Measurements from ENCODE around the gene MXI1.
A peak's percentile ranks its signal among the peaks of the same experiment; 100 is the strongest.

MXI1 gene

GRCh38 chr10:110286841-110287240 is 79.4 kb downstream of the MXI1 start:
- H3K9me2 ChIP-seq (replicated peaks; ENCODE audit: low read depth, low read length), result no peaks in the 10 kb centered on the region
- TF ChIP-seq EZH2phosphoT487 (IDR thresholded peaks at IDR 0.05; ENCODE audit: borderline replicate concordance) (no peak), CTCF (conservative IDR thresholded peaks at IDR 0.05; ENCODE audit: low read length) (no peak)
- H2AFZ ChIP-seq (ENCODE audit: low read length), result no peak overlapping the region
- H3K27me3 ChIP-seq (ENCODE audit: insufficient read depth, low read length, poor library complexity, severe bottlenecking), result no peaks in the 10 kb centered on the region
- no peaks in the 10 kb centered on the region for H3F3A ChIP-seq (ENCODE audit: low read depth)
- H3K4me3 ChIP-seq (ENCODE audit: low read length, poor library complexity, severe bottlenecking), result no peak overlapping the region
- H3K79me2 ChIP-seq (ENCODE audit: insufficient read depth, low read length), result no peaks in the 10 kb centered on the region
- H3K4me1 ChIP-seq (ENCODE audit: insufficient read depth, low read length, poor library complexity, severe bottlenecking), result no peaks in the 10 kb centered on the region
- peaks cover 64% of the 10 kb centered on the region; the same call in 1 of the 2 replicates for H3K36me3 ChIP-seq (ENCODE audit: insufficient read depth, low read length)
- H4K20me1 ChIP-seq (ENCODE audit: insufficient read depth, low read length, poor library complexity, severe bottlenecking), result no peaks in the 10 kb centered on the region
- no peaks in the 10 kb centered on the region for H3K9me3 ChIP-seq (ENCODE audit: insufficient read depth, low read depth, low read length)
- no peak overlapping the region for H3K9ac ChIP-seq (ENCODE audit: low read depth, low read length, poor library complexity, severe bottlenecking)
- no peak overlapping the region for H3K4me2 ChIP-seq (ENCODE audit: low read depth, low read length, poor library complexity, severe bottlenecking)

- H3K4me1 ChIP-seq (ENCODE audit: insufficient read depth, low read length, poor library complexity, severe bottlenecking), result peaks cover 31% of the 10 kb centered on the region
- peaks cover 52% of the 10 kb centered on the region for H3K79me2 ChIP-seq (ENCODE audit: insufficient read depth, low read length)
- H3K9ac ChIP-seq (ENCODE audit: low read depth, low read length, poor library complexity, severe bottlenecking), result no peak overlapping the region
- peaks cover 84% of the 10 kb centered on the region for H3K36me3 ChIP-seq (ENCODE audit: insufficient read depth, low read length)
- H3K9me2 ChIP-seq (replicated peaks; ENCODE audit: low read depth, low read length), result no peaks in the 10 kb centered on the region
- H3K4me3 ChIP-seq (ENCODE audit: low read length, poor library complexity, severe bottlenecking), result no peak overlapping the region
- H3K4me2 ChIP-seq (ENCODE audit: low read depth, low read length, poor library complexity, severe bottlenecking), result no peak overlapping the region
- no peaks in the 10 kb centered on the region for H3F3A ChIP-seq (ENCODE audit: low read depth)
- H3K27me3 ChIP-seq (ENCODE audit: insufficient read depth, low read length, poor library complexity, severe bottlenecking), result no peaks in the 10 kb centered on the region
- H3K9me3 ChIP-seq (ENCODE audit: insufficient read depth, low read depth, low read length), result no peaks in the 10 kb centered on the region
- peaks cover 45% of the 10 kb centered on the region for H4K20me1 ChIP-seq (ENCODE audit: insufficient read depth, low read length, poor library complexity, severe bottlenecking)
- H2AFZ ChIP-seq (ENCODE audit: low read length), result no peak overlapping the region
- TF ChIP-seq CTCF (conservative IDR thresholded peaks at IDR 0.05; ENCODE audit: low read length), result no peak
- TF ChIP-seq EZH2phosphoT487 (IDR thresholded peaks at IDR 0.05; ENCODE audit: borderline replicate concordance), result no peak
These were observed 89.6 kb downstream of the MXI1 start for GRCh38 chr10:110296966-110297365.

GRCh38 chr10:110300486-110300986 is 93.1 kb downstream of the MXI1 start:
- peaks cover 55% of the 10 kb centered on the region for H3K4me1 ChIP-seq (ENCODE audit: insufficient read depth, low read length, poor library complexity, severe bottlenecking)
- H3K4me3 ChIP-seq (ENCODE audit: low read length, poor library complexity, severe bottlenecking), result peak overlapping the region; percentile 94
- H2AFZ ChIP-seq (ENCODE audit: low read length), result no peak overlapping the region
- peaks cover 58% of the 10 kb centered on the region for H3K36me3 ChIP-seq (ENCODE audit: insufficient read depth, low read length)
- no peaks in the 10 kb centered on the region for H3K9me2 ChIP-seq (replicated peaks; ENCODE audit: low read depth, low read length)
- peaks cover 72% of the 10 kb centered on the region for H4K20me1 ChIP-seq (ENCODE audit: insufficient read depth, low read length, poor library complexity, severe bottlenecking)
- peak overlapping the region; percentile 94 for H3K9ac ChIP-seq (ENCODE audit: low read depth, low read length, poor library complexity, severe bottlenecking)
- H3K27me3 ChIP-seq (ENCODE audit: insufficient read depth, low read length, poor library complexity, severe bottlenecking), result no peaks in the 10 kb centered on the region
- H3K4me2 ChIP-seq (ENCODE audit: low read depth, low read length, poor library complexity, severe bottlenecking), result peak overlapping the region; percentile 90
- H3F3A ChIP-seq (ENCODE audit: low read depth), result no peaks in the 10 kb centered on the region
- H3K9me3 ChIP-seq (ENCODE audit: insufficient read depth, low read depth, low read length), result no peaks in the 10 kb centered on the region
- TF ChIP-seq CTCF (conservative IDR thresholded peaks at IDR 0.05; ENCODE audit: low read length), result no peak
- TF ChIP-seq EZH2phosphoT487 (IDR thresholded peaks at IDR 0.05; ENCODE audit: borderline replicate concordance), result no peak
- peaks cover 80% of the 10 kb centered on the region for H3K79me2 ChIP-seq (ENCODE audit: insufficient read depth, low read length)

Measured in Loucy (cell line).